GM23338 (cell line): ENCODE measurements around the gene TARBP1. TPM values are rescaled to one million over a fixed set of nuclear protein-coding genes. Genes with fewer than 3 reads are reported as not detected.
"Not testable (repeated sequence)": the region's sequence is repeated elsewhere in the genome, so short reads cannot be mapped to it uniquely, and the experiment has no call there.

Experiments used
- ATAC-seq: fragments of 200-7000 bp; cut with Tn5 transposase; 3 replicates; pipeline ENCODE4 v1.9.1; 2020
- DNase-seq: peaks from one replicate; pipeline ENCODE4 v3.0.0-alpha.2; 2015; ENCODE audit warnings: low spot score
- H2AFZ ChIP-seq: fragments of 200-600 bp; sonication (generic); 2 replicates; pipeline ENCODE4 v1.8.0; 2016; ENCODE audit warnings: antibody characterized with exemption, mild to moderate bottlenecking, moderate library complexity
- H3F3A ChIP-seq: fragments of 200-600 bp; sonication (generic); replicated peaks from 2 replicates; pipeline ENCODE4 v1.8.0; 2017; ENCODE audit warnings: antibody characterized with exemption, mixed run types, low read depth
- H3K27ac ChIP-seq: fragments of 200-600 bp; sonication (generic); 2 replicates; pipeline ENCODE4 v1.6.1; 2016; ENCODE audit warnings: low read depth
- H3K27me3 ChIP-seq: fragments of 200-600 bp; sonication (generic); 2 replicates; pipeline ENCODE4 v1.8.0; 2016; ENCODE audit warnings: mild to moderate bottlenecking, mixed run types, moderate library complexity; ENCODE audit not compliant: insufficient read depth
- H3K36me3 ChIP-seq: fragments of 200-600 bp; sonication (generic); 2 replicates; pipeline ENCODE4 v1.8.0; 2016; ENCODE audit warnings: mild to moderate bottlenecking; ENCODE audit not compliant: insufficient read depth
- H3K4me1 ChIP-seq: fragments of 200-600 bp; sonication (generic); 2 replicates; pipeline ENCODE4 v1.8.0; 2016; ENCODE audit warnings: mild to moderate bottlenecking, moderate library complexity; ENCODE audit not compliant: insufficient read depth
- H3K4me2 ChIP-seq: fragments of 200-600 bp; sonication (generic); 2 replicates; pipeline ENCODE4 v1.7.1; 2017; ENCODE audit warnings: mixed run types
- H3K4me3 ChIP-seq: fragments of 200-600 bp; sonication (generic); 2 replicates; pipeline ENCODE4 v1.6.1; 2016; ENCODE audit warnings: mixed run types
- H3K79me2 ChIP-seq: fragments of 200-600 bp; sonication (generic); replicated peaks from 2 replicates; pipeline ENCODE4 v1.8.0; 2017; ENCODE audit warnings: mild to moderate bottlenecking; ENCODE audit not compliant: insufficient read depth
- H3K9me2 ChIP-seq: fragments of 200-600 bp; sonication (generic); 2 replicates; pipeline ENCODE4 v1.8.0; 2017; ENCODE audit not compliant: insufficient read depth
- H4K20me1 ChIP-seq: fragments of 200-600 bp; sonication (generic); replicated peaks from 2 replicates; pipeline ENCODE4 v1.8.0; 2017; ENCODE audit warnings: mild to moderate bottlenecking; ENCODE audit not compliant: insufficient read depth
- H3K27ac Mint-ChIP-seq: 2 replicates; pipeline ENCODE4 v1.8.0; 2020; ENCODE audit warnings: inconsistent platforms, mild to moderate bottlenecking, moderate library complexity, mixed read lengths
- H3K27me3 Mint-ChIP-seq: 3 replicates; pipeline ENCODE4 v1.8.0; 2022; ENCODE audit warnings: low read depth, mild to moderate bottlenecking, moderate library complexity, mixed read lengths, inconsistent platforms; ENCODE audit not compliant: insufficient read depth, poor library complexity
- H3K36me3 Mint-ChIP-seq: 3 replicates; pipeline ENCODE4 v1.8.0; 2021; ENCODE audit warnings: low read depth, mild to moderate bottlenecking, inconsistent platforms, moderate library complexity, mixed read lengths
- H3K4me1 Mint-ChIP-seq: 3 replicates; pipeline ENCODE4 v1.8.0; 2020; ENCODE audit warnings: mild to moderate bottlenecking, inconsistent platforms, mixed read lengths
- H3K4me3 Mint-ChIP-seq: 3 replicates; pipeline ENCODE4 v1.8.0; 2021; ENCODE audit warnings: moderate library complexity, mild to moderate bottlenecking, inconsistent platforms, mixed read lengths
- H3K9me3 Mint-ChIP-seq: 3 replicates; pipeline ENCODE4 v1.8.0; 2020; ENCODE audit warnings: moderate library complexity, mild to moderate bottlenecking, inconsistent platforms, mixed read lengths
- CTCF ChIP-seq, 2 experiments: fragments of 200-600 bp in 1 of 2; sonication (generic) in 1 of 2; conservative IDR thresholded peaks; 2 replicates each; pipeline versions ENCODE4 v1.5.1 to v1.6.1; 2016 to 2017; ENCODE audit warnings: antibody characterized with exemption in 2 of 2, low read depth in 2 of 2, mild to moderate bottlenecking in 2 of 2, moderate library complexity in 1 of 2
- EZH2phosphoT487 ChIP-seq: fragments of 200-600 bp; sonication (generic); IDR thresholded peaks from one replicate; pipeline ENCODE4 v1.8.1; 2018; ENCODE audit warnings: antibody characterized with exemption; ENCODE audit not compliant: unreplicated experiment
- STAT1 ChIP-seq: IDR thresholded peaks from one replicate; pipeline ENCODE4 v1.6.1; 2016; ENCODE audit warnings: antibody characterized with exemption; ENCODE audit not compliant: unreplicated experiment
- polyA plus RNA-seq: library from polyadenylated mRNA; unstranded; fragments of >200 nt; fragmentation: Nextera tagmentation; extraction: Ambion mirVana; gene quantifications from 2 replicates; pipeline ENCODE4 v1.2.1, GENCODE V29; 2016
- total RNA-seq: library from RNA; depleted of rRNA; stranded (reverse); fragments of >200 nt; shearing (Covaris generic); gene quantifications from 2 replicates; pipeline ENCODE4 v1.2.3, GENCODE V29; 2014
- TF ChIP-seq, protein P1 (sequence below): IDR thresholded peaks from one replicate; pipeline ENCODE4 v1.6.1; 2018; ENCODE audit warnings: antibody characterized with exemption; ENCODE audit not compliant: unreplicated experiment

The TARBP1 gene
- total and polyA plus RNA-seq, 2 experiments from 2014 or later, result 14.9 to 18.8 TPM

- H3K4me2 ChIP-seq, result no peak overlapping the region
- peaks cover 6% of the 10 kb centered on the region for H3K9me3 Mint-ChIP-seq
Measured at GRCh38 chr1:234400773-234401172, 78.2 kb downstream of the TARBP1 start.

GRCh38 chr1:234399515-234399914 is 79.5 kb downstream of the TARBP1 start:
- H3K27me3 ChIP-seq, H2AFZ ChIP-seq, H3K27ac Mint-ChIP-seq, H3K79me2 ChIP-seq, H4K20me1 ChIP-seq, H3K27ac ChIP-seq, H3K36me3 ChIP-seq, H3K4me1 Mint-ChIP-seq, H3K4me3 ChIP-seq, H3F3A ChIP-seq, H3K4me3 Mint-ChIP-seq, H3K9me3 Mint-ChIP-seq, H3K4me2 ChIP-seq, ATAC-seq, H3K27me3 Mint-ChIP-seq, H3K4me1 ChIP-seq, DNase-seq, H3K9me2 ChIP-seq: not testable (repeated sequence)
- peaks cover 16% of the 10 kb centered on the region for H3K36me3 Mint-ChIP-seq

More at GRCh38 chr1:234400773-234401172, 78.2 kb downstream of the TARBP1 start:
- H3K36me3 ChIP-seq, result no peaks in the 10 kb centered on the region
- peaks cover 16% of the 10 kb centered on the region for H3K36me3 Mint-ChIP-seq
- no peak overlapping the region for H2AFZ ChIP-seq
- no peak overlapping the region for H3K27ac Mint-ChIP-seq
- TF ChIP-seq, protein P1, sequence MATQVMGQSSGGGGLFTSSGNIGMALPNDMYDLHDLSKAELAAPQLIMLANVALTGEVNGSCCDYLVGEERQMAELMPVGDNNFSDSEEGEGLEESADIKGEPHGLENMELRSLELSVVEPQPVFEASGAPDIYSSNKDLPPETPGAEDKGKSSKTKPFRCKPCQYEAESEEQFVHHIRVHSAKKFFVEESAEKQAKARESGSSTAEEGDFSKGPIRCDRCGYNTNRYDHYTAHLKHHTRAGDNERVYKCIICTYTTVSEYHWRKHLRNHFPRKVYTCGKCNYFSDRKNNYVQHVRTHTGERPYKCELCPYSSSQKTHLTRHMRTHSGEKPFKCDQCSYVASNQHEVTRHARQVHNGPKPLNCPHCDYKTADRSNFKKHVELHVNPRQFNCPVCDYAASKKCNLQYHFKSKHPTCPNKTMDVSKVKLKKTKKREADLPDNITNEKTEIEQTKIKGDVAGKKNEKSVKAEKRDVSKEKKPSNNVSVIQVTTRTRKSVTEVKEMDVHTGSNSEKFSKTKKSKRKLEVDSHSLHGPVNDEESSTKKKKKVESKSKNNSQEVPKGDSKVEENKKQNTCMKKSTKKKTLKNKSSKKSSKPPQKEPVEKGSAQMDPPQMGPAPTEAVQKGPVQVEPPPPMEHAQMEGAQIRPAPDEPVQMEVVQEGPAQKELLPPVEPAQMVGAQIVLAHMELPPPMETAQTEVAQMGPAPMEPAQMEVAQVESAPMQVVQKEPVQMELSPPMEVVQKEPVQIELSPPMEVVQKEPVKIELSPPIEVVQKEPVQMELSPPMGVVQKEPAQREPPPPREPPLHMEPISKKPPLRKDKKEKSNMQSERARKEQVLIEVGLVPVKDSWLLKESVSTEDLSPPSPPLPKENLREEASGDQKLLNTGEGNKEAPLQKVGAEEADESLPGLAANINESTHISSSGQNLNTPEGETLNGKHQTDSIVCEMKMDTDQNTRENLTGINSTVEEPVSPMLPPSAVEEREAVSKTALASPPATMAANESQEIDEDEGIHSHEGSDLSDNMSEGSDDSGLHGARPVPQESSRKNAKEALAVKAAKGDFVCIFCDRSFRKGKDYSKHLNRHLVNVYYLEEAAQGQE, result no peak
- TF ChIP-seq EZH2phosphoT487 (no peak), CTCF (conservative IDR thresholded peaks at IDR 0.05; ENCODE audit: low read depth in 2 of 2) (no peak), STAT1 (no peak)
- ATAC-seq, result no peak
- peaks cover 2% of the 10 kb centered on the region for H3K27me3 Mint-ChIP-seq
- no peaks in the 10 kb centered on the region; the same call in 1 of the 2 replicates for H4K20me1 ChIP-seq
- no peaks in the 10 kb centered on the region for H3K9me2 ChIP-seq
- no peaks in the 10 kb centered on the region for H3K79me2 ChIP-seq
- H3K4me1 Mint-ChIP-seq, result no peaks in the 10 kb centered on the region; the same call in 2 of the 3 replicates
- H3K27me3 ChIP-seq, result no peaks in the 10 kb centered on the region
- H3K27ac ChIP-seq, result no peak overlapping the region
- no peak overlapping the region for H3K4me3 ChIP-seq
- no peaks in the 10 kb centered on the region for H3F3A ChIP-seq
- DNase-seq, result no peak
- no peaks in the 10 kb centered on the region for H3K4me1 ChIP-seq
- H3K4me3 Mint-ChIP-seq, result no peak overlapping the region
